ENCODE measurements around the gene CABP7.

CABP7 gene

DNA sequence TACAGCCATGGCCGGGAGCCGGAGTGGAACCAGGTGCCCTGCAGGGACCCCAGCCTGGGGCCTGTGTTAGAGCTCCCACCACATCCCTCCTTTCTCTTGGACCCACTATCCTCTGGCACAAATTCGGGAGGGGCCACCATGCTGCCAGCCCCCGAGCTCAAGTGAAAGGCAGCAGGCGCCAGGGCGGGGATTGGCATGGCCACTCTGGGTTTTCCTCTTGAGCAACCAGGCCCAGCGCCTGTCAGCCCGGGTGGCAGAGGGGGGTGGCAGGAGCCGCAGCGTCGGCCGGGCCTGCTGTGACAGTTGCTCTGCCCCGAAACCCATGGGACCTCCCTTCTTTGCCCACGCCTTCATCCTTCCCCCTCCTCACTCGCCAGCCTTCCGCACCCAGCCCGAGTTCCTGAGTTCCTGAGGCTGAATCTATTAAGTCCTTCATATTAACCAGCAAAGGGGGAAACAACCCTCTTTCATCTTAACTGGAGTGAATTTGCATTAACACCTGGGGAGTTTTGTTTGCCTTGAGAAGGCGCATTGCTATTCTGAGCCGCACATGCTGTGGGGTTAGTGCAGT, 16.8 kb upstream of the CABP7 start:
- no peak for DNase-seq

GRCh38 chr22:29703569-29704195, 16.1 kb upstream of the CABP7 start:
- DNase-seq: no peak

GRCh38 chr22:29704528-29705285, 15.1 kb upstream of the CABP7 start:
- no peak for DNase-seq

DNA sequence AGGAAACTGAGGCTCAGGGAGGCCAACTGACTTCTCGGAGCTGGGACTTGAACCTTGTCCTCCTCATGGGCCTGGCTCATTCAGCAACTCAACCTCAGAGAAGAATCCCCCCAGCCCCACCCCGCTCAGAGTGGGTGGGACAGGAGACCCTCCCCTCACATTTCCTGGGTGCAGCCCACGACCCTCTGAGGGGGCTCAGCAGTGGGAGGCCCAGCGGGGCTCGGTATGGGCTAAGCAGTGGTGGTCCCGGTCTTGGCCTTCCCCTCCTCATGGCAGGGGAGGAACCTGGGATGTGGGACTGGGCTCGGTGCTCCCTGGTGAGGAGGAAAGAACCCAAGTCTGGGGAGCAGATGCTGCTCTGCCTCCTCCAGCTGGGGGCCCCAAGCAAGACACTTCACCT, 14.2 kb upstream of the CABP7 start:
- no peak for DNase-seq

DNA sequence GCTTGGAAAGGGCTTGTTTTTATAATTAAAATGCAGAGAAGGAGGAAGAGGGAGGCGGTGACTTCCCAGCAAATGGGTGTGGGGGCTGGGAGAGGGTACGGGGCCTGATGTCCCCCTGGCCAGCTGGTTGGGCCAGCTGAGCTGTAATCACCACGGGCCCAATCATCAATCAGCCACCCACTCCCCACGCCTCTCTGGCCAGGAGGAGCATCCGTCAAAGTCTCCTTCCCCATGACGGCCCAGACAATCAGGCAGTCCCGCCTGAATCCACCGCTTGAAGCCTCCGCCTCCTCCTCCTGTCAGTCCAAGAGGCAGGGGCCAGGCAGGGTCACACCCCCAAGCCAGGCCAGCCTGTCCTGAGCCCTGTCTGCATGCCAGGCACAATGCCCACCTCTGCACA, 13.3 kb upstream of the CABP7 start:
- DNase-seq: no peak

- no peak for DNase-seq
These were observed 12.8 kb upstream of the CABP7 start for GRCh38 chr22:29707010-29707409.

DNA sequence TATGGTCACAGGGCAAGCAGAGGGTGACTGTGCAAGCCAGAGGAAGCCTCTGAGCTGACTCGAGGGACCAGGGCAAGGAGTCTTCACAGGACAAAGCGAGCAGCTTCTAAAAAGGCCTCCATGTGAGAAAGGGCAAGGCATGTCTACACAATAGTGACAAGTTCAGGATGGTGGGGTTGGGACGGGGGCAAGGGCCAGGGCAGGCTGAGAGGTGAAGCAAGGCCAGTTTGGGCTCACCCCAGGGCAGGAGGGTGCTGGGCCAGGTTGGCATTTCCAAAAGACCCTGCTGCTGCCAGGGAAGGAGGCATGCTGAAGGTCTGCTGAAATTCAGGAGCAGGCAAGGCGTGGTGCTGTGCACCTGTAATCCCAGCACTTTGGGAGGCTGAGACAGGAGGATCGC, 12.3 kb upstream of the CABP7 start:
- DNase-seq: no peak

DNA sequence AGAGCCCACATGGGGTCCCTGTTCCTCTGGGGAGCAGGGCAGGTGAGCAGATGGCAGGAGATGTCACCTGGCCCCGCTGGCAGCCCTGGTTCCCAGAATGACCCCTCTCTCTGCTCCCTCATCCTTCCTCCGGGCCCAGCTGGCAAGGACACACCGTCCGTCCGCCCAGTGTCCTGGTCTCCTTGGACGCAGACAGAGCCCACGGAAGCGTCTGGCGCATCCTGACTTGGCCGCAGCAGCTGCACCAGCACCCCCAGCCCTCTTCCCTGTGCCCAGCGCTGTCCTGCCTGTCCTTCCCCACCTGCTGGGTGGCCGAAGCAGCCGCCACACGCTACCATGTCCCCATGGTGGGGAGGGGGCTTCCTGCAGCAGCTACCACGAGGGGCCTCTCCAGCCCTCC, 9.6 kb upstream of the CABP7 start:
- no peak for DNase-seq

DNA sequence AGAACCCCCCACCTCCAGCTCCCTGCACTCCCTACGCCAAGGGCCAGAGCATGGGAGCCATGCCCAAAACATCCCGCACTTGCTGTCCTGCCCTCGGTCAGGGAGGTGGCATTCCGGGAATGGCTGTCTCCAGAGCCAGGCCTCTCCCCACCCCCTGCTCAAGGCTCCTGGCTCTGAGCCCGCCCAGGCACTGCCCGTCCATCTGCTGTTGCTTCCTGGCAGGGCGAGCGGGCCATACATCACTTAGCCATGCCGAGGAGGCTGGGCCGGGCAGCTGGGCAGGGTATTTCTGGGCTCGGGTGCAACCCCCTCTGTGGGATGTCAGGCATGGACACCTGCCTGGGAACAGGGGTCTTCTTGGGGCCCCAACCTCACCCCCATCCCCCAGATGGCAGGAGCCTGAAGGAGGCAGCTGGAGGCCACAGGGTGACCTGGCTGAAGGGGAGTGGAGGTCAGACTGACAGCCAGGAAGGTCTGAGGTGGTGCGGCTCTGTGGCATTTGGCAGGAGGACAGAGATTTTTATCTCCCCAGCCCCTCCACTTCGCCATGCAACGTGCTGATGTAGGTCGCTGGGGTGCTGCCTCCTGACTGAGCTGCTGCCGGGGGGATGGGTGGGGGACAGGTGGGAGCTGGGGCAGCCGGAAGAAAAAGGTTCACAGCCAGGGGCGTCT, 8.7 kb upstream of the CABP7 start:
- DNase-seq: no peak

DNA sequence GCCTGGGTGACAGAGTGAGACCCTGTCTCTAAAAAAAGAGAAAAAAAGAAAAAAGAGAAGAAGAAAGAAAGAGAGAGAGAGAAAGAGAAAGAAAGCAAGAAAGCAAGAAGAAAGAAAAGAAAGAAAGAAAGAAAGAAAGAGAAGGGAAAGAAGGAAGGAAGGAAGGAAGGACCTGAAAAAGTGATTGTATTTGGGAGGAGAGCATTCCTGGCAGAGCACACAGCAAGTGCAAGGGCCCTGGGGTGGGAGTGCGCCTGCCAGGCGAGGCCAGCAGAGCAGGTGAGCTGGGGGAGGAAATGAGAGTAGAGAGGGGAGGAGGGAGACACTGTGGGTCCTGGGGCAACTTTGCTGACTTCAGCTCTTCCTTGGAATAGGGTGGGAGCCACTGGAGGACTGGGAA, 7.7 kb upstream of the CABP7 start:
- no peak for DNase-seq

GRCh38 chr22:29713156-29713727, 6.6 kb upstream of the CABP7 start:
- DNase-seq: no peak

- DNase-seq: no peak
These were observed 4.6 kb upstream of the CABP7 start for GRCh38 chr22:29715240-29715639.

DNA sequence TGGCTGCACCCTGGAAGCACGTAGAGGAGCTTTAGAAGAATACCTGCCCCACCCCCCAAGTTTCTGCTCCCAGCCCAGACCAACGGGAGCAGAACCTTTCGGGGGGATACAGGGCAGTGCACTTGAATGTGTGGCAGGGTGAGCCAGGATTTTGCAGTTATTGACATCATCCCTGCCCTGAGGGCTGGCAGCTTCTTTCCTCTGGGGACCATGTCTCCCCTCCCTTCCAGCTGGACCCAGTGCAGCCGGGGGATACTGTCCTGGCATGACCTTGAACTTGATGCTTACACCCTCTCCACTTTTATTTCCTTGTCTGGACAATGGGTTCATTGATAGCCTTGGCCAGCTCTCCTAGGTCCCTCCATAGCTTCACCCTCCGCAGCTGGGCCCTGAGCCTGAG, 4.1 kb upstream of the CABP7 start:
- no peak for DNase-seq

- no peak for DNase-seq
These were observed 2.8 kb upstream of the CABP7 start for GRCh38 chr22:29716814-29717545.

- no peak for DNase-seq
These were observed 2.0 kb upstream of the CABP7 start for GRCh38 chr22:29717789-29718188.

- no peak for DNase-seq
These were observed 579 bp upstream of the CABP7 start for GRCh38 chr22:29718949-29719898.

- no peak for DNase-seq
These were observed 1.1 kb downstream of the CABP7 start for GRCh38 chr22:29720811-29721323.

GRCh38 chr22:29722151-29722550, 2.3 kb downstream of the CABP7 start:
- no peak for DNase-seq

DNA sequence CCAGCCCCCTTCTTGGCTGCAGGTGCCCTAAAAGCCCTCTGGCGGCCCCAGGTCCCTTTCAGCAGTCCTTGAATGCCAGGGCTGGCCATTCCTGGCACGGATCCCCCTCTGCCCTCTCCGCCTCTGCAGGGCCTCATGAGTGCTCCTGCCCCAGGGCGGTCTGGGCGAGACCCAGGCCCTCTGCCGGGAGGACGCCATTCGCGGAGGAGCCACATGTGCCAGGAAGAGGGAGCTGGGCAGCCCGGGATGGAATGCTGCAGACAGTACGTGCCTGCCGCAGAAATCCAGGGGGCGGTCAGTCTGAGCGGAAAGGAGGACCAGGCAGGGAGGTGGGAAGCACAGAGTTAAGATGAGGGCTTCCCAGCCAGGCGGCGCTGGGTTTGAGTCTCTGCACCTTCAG, 2.8 kb downstream of the CABP7 start:
- DNase-seq: no peak

- DNase-seq: no peak
These were observed 4.0 kb downstream of the CABP7 start for GRCh38 chr22:29723766-29724165.

- no peak for DNase-seq
These were observed 5.0 kb downstream of the CABP7 start for GRCh38 chr22:29724843-29725242.

Measured in CD4-positive, alpha-beta T cell treated with Interleukin-12 subunit alpha and Interleukin-12 subunit beta, for 1 hour (primary cell).